GM13976 (cell line): ENCODE results near the gene R3HCC1L.

Source experiments
- DNase-seq: peaks from one replicate; pipeline ENCODE4 v3.0.0; 2012; ENCODE audit warnings: low spot score
- CTCF ChIP-seq: IDR thresholded peaks from 2 replicates; pipeline ENCODE4 v1.5.1; 2012; ENCODE audit warnings: borderline replicate concordance, mild to moderate bottlenecking; ENCODE audit not compliant: insufficient read depth; ENCODE audit errors: extremely low read depth, missing control alignments, control extremely low read depth
- in situ Hi-C: fragments of 300-500 bp; cut with MboI; formaldehyde crosslinking; loops from one replicate; pipeline ENCODE4 v1.12.0; 2022; ENCODE audit warnings: low sequenced_read_pairs, mixed read lengths, inconsistent platforms; ENCODE audit not compliant: unreplicated experiment

Gene R3HCC1L

GRCh38 chr10:98292971-98293370 is 158.5 kb downstream of the R3HCC1L start:
- no peak for DNase-seq
- no peak for TF ChIP-seq CTCF
- in situ Hi-C loops = no loop called here

- no peak for DNase-seq
- no peak for TF ChIP-seq CTCF
- in situ Hi-C loops = no loop called here
Measured at GRCh38 chr10:98293550-98294269, 159.3 kb downstream of the R3HCC1L start.

- in situ Hi-C loops = no loop called here
- DNase-seq = no peak
- TF ChIP-seq CTCF = no peak
Measured at GRCh38 chr10:98294270-98294627, 159.8 kb downstream of the R3HCC1L start.
